ENCODE measurements around the gene INTS2.

GRCh38 chr17:61955619-61956018 lies 27.8 kb upstream of the INTS2 start:
- no peak for TF ChIP-seq POLR2A (IDR thresholded peaks at IDR 0.05)
- no peak for TF ChIP-seq CTCF (IDR thresholded peaks at IDR 0.05)

Data from adrenal gland (tissue), 5 donors.